Nephron progenitor cell (in vitro differentiated cells): ENCODE results near the gene RASSF8.
A peak's percentile ranks its signal among the peaks of the same experiment; 100 is the strongest.

Experiments
- DNase-seq: peaks from one replicate; pipeline ENCODE4 v3.0.0; 2021
- H3K27ac Mint-ChIP-seq: 2 replicates; pipeline ENCODE4 v1.8.0; 2021; ENCODE audit warnings: mild to moderate bottlenecking, moderate library complexity, mixed read lengths
- H3K27me3 Mint-ChIP-seq: 2 replicates; pipeline ENCODE4 v1.8.0; 2021; ENCODE audit warnings: mild to moderate bottlenecking, low read depth, mixed read lengths; ENCODE audit not compliant: poor library complexity
- H3K36me3 Mint-ChIP-seq: 2 replicates; pipeline ENCODE4 v1.8.0; 2021; ENCODE audit warnings: low read depth, mixed read lengths
- H3K4me1 Mint-ChIP-seq: 2 replicates; pipeline ENCODE4 v1.8.0; 2021; ENCODE audit warnings: mixed read lengths
- H3K4me3 Mint-ChIP-seq: 2 replicates; pipeline ENCODE4 v1.8.0; 2021; ENCODE audit warnings: mild to moderate bottlenecking, moderate library complexity, mixed read lengths
- H3K9me3 Mint-ChIP-seq: 2 replicates; pipeline ENCODE4 v1.8.0; 2021; ENCODE audit warnings: mild to moderate bottlenecking, moderate library complexity, mixed read lengths
- TF ChIP-seq, protein P1 (sequence below): fragments of 200-600 bp; sonication (generic); IDR thresholded peaks from 2 replicates; pipeline ENCODE4 v1.5.0; 2021; ENCODE audit warnings: antibody characterized with exemption

The RASSF8 gene

DNA sequence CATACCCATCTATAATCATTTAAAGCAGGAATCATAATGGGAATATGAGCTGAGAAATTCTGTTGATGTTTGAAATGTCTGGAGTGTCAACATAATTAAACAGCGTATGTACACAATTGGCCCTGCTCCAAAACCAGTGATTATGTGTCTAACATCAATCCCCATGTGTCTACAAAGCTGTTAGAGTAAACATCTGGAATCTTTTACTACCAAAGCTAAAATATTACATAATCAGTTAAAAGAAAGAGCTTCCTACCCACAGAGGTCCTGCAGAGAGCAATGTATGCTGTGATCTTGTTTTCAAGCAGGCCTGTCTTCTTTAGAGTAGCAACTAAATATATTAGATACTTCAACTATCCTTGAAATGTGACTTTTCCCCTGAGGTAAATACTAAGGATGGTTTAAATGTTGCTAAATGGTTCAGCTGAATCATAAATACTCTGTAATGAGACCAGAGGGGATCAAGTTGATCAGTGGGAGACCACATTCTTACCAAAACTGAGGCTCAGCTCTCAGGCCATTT lies 74.3 kb downstream of the RASSF8 start:
- Mint-ChIP-seq H3K36me3 (no peaks in the 10 kb centered on the region), H3K4me3 (no peak overlapping the region), H3K27me3 (no peaks in the 10 kb centered on the region), H3K4me1 (peaks cover 18% of the 10 kb centered on the region), H3K9me3 (no peaks in the 10 kb centered on the region), H3K27ac (no peak overlapping the region)
- no peak for DNase-seq
- TF ChIP-seq, protein P1, sequence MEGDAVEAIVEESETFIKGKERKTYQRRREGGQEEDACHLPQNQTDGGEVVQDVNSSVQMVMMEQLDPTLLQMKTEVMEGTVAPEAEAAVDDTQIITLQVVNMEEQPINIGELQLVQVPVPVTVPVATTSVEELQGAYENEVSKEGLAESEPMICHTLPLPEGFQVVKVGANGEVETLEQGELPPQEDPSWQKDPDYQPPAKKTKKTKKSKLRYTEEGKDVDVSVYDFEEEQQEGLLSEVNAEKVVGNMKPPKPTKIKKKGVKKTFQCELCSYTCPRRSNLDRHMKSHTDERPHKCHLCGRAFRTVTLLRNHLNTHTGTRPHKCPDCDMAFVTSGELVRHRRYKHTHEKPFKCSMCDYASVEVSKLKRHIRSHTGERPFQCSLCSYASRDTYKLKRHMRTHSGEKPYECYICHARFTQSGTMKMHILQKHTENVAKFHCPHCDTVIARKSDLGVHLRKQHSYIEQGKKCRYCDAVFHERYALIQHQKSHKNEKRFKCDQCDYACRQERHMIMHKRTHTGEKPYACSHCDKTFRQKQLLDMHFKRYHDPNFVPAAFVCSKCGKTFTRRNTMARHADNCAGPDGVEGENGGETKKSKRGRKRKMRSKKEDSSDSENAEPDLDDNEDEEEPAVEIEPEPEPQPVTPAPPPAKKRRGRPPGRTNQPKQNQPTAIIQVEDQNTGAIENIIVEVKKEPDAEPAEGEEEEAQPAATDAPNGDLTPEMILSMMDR, result no peak

DNA sequence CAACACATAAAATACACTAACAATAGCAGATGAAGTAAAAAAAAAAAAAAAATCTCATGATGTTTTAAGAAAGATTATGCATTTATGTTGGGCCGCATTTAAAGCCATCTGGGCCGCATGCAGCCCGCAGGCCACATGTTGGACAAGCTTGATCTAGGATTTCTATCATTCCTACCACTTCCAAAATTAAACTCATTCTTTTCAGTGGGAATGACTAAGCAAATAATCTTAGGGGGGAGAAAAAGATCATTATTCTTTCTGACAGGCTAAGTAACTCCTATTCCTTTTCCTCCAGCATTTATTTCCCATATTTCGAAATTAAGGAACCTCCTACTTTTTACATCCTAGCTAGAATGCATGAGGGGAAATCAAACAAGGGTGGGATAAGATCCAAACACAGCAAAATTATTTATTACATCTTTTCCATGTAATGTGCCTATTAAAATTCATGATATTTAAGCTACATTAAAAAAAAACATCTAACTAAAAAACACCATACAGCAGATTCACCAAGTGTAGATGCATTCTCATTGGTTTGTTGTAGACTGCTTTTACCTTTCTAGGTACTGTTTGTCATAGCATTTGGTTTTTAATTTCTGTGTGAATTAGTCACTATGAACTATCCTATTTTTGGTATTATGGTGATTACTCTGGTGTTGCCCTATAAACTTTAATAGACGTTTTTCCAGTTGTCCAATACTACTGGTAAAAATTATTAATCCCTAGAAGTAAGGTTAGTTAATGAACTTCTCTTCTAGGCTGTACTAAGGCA lies 76.1 kb downstream of the RASSF8 start:
- H3K4me1 Mint-ChIP-seq, result peaks cover 30% of the 10 kb centered on the region
- H3K27me3 Mint-ChIP-seq, result no peaks in the 10 kb centered on the region
- TF ChIP-seq, protein P1, result no peak
- H3K27ac Mint-ChIP-seq, result no peak overlapping the region
- no peak for DNase-seq
- no peaks in the 10 kb centered on the region for H3K9me3 Mint-ChIP-seq
- no peak overlapping the region for H3K4me3 Mint-ChIP-seq
- H3K36me3 Mint-ChIP-seq, result no peaks in the 10 kb centered on the region

DNA sequence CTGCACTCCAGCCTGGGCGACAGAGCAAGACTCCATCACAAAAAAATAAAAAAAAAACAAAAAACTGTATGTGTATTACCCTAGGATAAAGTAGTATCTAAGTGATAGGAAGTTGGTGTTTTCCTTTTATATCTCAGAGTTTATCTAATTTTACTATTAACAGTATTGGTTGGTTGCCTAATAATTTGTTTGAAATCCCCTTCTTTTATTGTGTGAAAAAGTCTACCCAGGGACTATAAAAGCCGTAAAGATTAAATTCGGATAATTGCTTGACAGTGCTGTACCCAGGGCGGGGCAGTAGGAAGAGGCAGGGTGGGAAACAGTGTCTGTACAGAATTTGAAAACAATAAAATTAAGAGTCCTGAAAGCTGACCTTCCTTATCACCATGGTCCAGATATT lies 78.4 kb downstream of the RASSF8 start:
- Mint-ChIP-seq H3K4me3 (no peak overlapping the region), H3K36me3 (no peaks in the 10 kb centered on the region), H3K27ac (no peak overlapping the region), H3K27me3 (no peaks in the 10 kb centered on the region), H3K9me3 (no peaks in the 10 kb centered on the region), H3K4me1 (peaks cover 37% of the 10 kb centered on the region)
- TF ChIP-seq, protein P1, result no peak
- DNase-seq, result no peak

DNA sequence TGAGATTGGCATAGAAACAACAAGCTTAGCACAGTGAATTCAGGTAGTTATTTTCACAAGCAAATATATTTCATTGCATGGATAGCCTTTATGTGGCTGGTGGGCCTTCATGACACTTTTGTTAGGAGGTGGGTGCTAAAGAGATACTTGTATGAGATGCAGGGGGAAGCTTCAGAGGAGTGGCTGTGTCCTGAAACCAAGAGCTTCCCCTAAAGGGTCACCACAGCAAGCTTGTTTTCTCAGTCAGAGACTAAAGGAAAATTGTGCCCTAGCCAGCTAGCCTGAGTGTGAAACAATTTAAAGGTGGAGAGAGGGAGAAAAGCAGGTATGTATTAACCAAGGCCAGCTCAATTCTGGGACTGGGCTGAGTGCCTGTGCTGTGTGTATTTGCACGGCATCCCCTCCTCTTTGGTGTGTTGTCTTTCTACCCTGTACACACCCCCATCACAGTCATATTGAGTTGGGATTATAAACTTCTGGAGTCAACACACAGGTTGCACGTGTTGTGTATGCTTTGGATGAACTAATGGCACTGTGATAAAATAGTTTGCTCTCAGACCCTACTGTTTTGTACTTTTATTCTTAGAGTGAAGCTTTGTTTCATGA lies 79.2 kb downstream of the RASSF8 start:
- Mint-ChIP-seq H3K27ac (peak overlapping the region; percentile 77), H3K9me3 (no peaks in the 10 kb centered on the region), H3K27me3 (no peaks in the 10 kb centered on the region), H3K36me3 (no peaks in the 10 kb centered on the region), H3K4me3 (no peak overlapping the region), H3K4me1 (peaks cover 36% of the 10 kb centered on the region)
- no peak for DNase-seq
- TF ChIP-seq, protein P1, result no peak

DNA sequence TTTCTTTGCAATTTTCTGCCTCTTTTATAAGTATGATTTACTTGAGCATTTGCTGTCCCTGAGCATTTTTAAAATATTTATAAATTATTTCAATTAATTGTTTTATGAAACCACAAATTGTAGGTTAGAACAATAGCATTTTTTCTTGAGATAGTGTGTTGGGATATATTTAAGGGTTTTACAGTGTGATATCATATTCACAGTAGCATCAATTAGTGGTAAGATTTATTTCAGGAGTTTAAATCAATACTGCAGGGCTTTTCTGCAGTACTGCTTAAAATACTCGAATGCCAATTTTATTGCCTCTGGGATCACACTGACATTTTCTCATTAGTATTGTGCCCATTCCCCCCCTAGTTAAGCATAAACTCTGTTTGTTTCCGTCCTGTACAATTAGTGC lies 84.2 kb downstream of the RASSF8 start:
- no peaks in the 10 kb centered on the region for H3K9me3 Mint-ChIP-seq

More for the DNA sequence above, 84.2 kb downstream of the RASSF8 start:
- no peak overlapping the region for H3K27ac Mint-ChIP-seq
- peaks cover 41% of the 10 kb centered on the region for H3K4me1 Mint-ChIP-seq
- DNase-seq, result no peak
- H3K4me3 Mint-ChIP-seq, result no peak overlapping the region
- TF ChIP-seq, protein P1, result no peak
- H3K27me3 Mint-ChIP-seq, result no peaks in the 10 kb centered on the region
- no peaks in the 10 kb centered on the region for H3K36me3 Mint-ChIP-seq
